GM12878 (cell line): Measurements from ENCODE around the gene RAD17. TPM values are rescaled to one million over a fixed set of nuclear protein-coding genes. Genes with fewer than 3 reads are reported as not detected.

Experiments used
- CHD2 ChIP-seq: IDR thresholded peaks from 2 replicates; pipeline ENCODE4 v1.6.1; 2011; ENCODE audit warnings: low read depth, low read length, improper control_type of control experiment, borderline replicate concordance
- CREM ChIP-seq: IDR thresholded peaks from 2 replicates; pipeline ENCODE4 v1.6.1; 2014; ENCODE audit warnings: antibody characterized with exemption, low read depth
- E2F8 ChIP-seq: fragments of 450-650 bp; IDR thresholded peaks from 2 replicates; pipeline ENCODE4 v1.6.1; 2018; ENCODE audit warnings: mild to moderate bottlenecking, low read depth, moderate library complexity; ENCODE audit not compliant: partially characterized antibody
- ELK1 ChIP-seq: IDR thresholded peaks from 2 replicates; pipeline ENCODE4 v1.6.1; 2012; ENCODE audit warnings: low read depth, low read length, improper control_type of control experiment
- FOS ChIP-seq: IDR thresholded peaks from 3 replicates; pipeline ENCODE4 v1.6.1; 2011; ENCODE audit warnings: borderline replicate concordance; ENCODE audit not compliant: insufficient read length; ENCODE audit errors: extremely low read depth
- JUNB ChIP-seq: IDR thresholded peaks from 2 replicates; pipeline ENCODE4 v1.6.1; 2016; ENCODE audit warnings: antibody characterized with exemption, mild to moderate bottlenecking
- JUND ChIP-seq: IDR thresholded peaks from 2 replicates; pipeline ENCODE4 v1.6.1; 2012; ENCODE audit warnings: low read depth, mild to moderate bottlenecking, low read length, improper control_type of control experiment, moderate library complexity
- MAX ChIP-seq: IDR thresholded peaks from 2 replicates; pipeline ENCODE4 v1.6.1; 2012; ENCODE audit warnings: low read depth, low read length, improper control_type of control experiment
- MTA2 ChIP-seq: fragments of 450-650 bp; IDR thresholded peaks from 2 replicates; pipeline ENCODE4 v1.6.1; 2016; ENCODE audit warnings: low read depth, mild to moderate bottlenecking, moderate library complexity
- RELB ChIP-seq: fragments of 450-650 bp; IDR thresholded peaks from 2 replicates; pipeline ENCODE4 v1.6.1; 2017; ENCODE audit warnings: low read depth, mild to moderate bottlenecking, moderate library complexity
- SIN3A ChIP-seq: IDR thresholded peaks from 2 replicates; pipeline ENCODE4 v1.6.1; 2012; ENCODE audit warnings: low read depth, low read length, improper control_type of control experiment
- SKIL ChIP-seq: fragments of 450-650 bp; IDR thresholded peaks from 2 replicates; pipeline ENCODE4 v1.6.1; 2017; ENCODE audit warnings: mild to moderate bottlenecking, low read depth, inconsistent platforms; ENCODE audit not compliant: poor library complexity, severe bottlenecking
- SMARCA5 ChIP-seq: fragments of 450-650 bp; IDR thresholded peaks from 2 replicates; pipeline ENCODE4 v1.6.1; 2017; ENCODE audit warnings: mild to moderate bottlenecking
- SP1 ChIP-seq: IDR thresholded peaks from one replicate; pipeline ENCODE4 v1.6.1; 2011; ENCODE audit warnings: low read depth, low read length
- TAF1 ChIP-seq: IDR thresholded peaks from 2 replicates; pipeline ENCODE4 v1.6.1; 2011; ENCODE audit warnings: mild to moderate bottlenecking, low read depth, low read length, borderline replicate concordance
- TBL1XR1 ChIP-seq: IDR thresholded peaks from 2 replicates; pipeline ENCODE4 v1.6.1; 2012; ENCODE audit warnings: low read depth, low read length, improper control_type of control experiment
- WRNIP1 ChIP-seq: IDR thresholded peaks from 2 replicates; pipeline ENCODE4 v1.6.1; 2011; ENCODE audit warnings: low read depth, low read length, improper control_type of control experiment, borderline replicate concordance
- ZBTB4 ChIP-seq: fragments of 450-650 bp; formaldehyde crosslinking; IDR thresholded peaks from 2 replicates; pipeline ENCODE4 v1.4.0; 2022; ENCODE audit warnings: mild to moderate bottlenecking, moderate library complexity
- ZNF24 ChIP-seq: fragments of 450-650 bp; IDR thresholded peaks from 2 replicates; pipeline ENCODE4 v1.6.1; 2017; ENCODE audit warnings: antibody characterized with exemption, mild to moderate bottlenecking
- polyA plus RNA-seq, 11 experiments: library from polyadenylated mRNA; depleted of rRNA in 4 of 11; unstranded in 6 of 11; stranded (reverse) in 5 of 11; fragments of >200 nt; fragmentation: Nextera tagmentation in 4 of 11; fragmentation: Illumina TruSeq in 1 of 11; extraction: Ambion mirVana in 4 of 11; extraction: Trizol in 1 of 11; gene quantifications; 1 replicate in 1 of 11; 2 replicates in 10 of 11; pipeline versions ENCODE4 v1.2.1 to v1.2.3, GENCODE V29; 2011 to 2016; ENCODE audit warnings: inconsistent platforms in 2 of 11, missing spikeins in 2 of 11, low read depth in 1 of 11
- total RNA-seq, 4 experiments: library from RNA; depleted of rRNA in 3 of 4; stranded (reverse); fragments of >200 nt in 3 of 4; fragmentation: Illumina TruSeq in 1 of 4; extraction: Trizol in 1 of 4; gene quantifications; 2 replicates each; pipeline versions ENCODE4 v1.2.1 to v1.2.3, GENCODE V29; 2013 to 2021

The RAD17 gene
- total and polyA plus RNA-seq, 10 of the 15 experiments (the other 5 are each of a cell fraction or from before 2014, with no cell fraction given) = 23.9 to 55.4 (median 44.5) TPM

GRCh38 chr5:69414885-69415583, 45.4 kb downstream of the RAD17 start, which contains the start of gene MARVELD2 (continued):
- TF ChIP-seq FOS (no peak), ELK1 (no peak), E2F8 (no peak), TAF1 (no peak), TBL1XR1 (no peak), CHD2 (no peak), JUNB (no peak), MTA2 (no peak), WRNIP1 (no peak), CREM (no peak), SKIL (no peak), JUND (no peak), MAX (peak; percentile 25; the same call in 1 of the 2 replicates), RELB (no peak), SMARCA5 (no peak), SP1 (no peak), ZBTB4 (no peak), SIN3A (no peak), ZNF24 (0 out of 2 replicates have a peak, but pooled peaks have one; percentile 10)
